NCI-H524 (cell line): ENCODE results near the gene FA2H.
A peak's percentile ranks its signal among the peaks of the same experiment; 100 is the strongest.
"Not testable (repeated sequence)": the region's sequence is repeated elsewhere in the genome, so short reads cannot be mapped to it uniquely, and the experiment has no call there.

Experiments used
- DNase-seq, 2 experiments: peaks; one replicate each; lab custom pipeline; 2025; lab: John Stamatoyannopoulos, UW

FA2H gene

GRCh38 chr16:74724820-74725549 is 49.6 kb downstream of the FA2H start:
- DNase-seq, result no peak

- no peak for DNase-seq
Measured at GRCh38 chr16:74723256-74723655, 51.4 kb downstream of the FA2H start.

- DNase-seq, result not testable (repeated sequence)
Measured at GRCh38 chr16:74722156-74722555, 52.5 kb downstream of the FA2H start.

GRCh38 chr16:74721716-74722115 is 52.9 kb downstream of the FA2H start:
- no peak for DNase-seq

GRCh38 chr16:74720579-74720978 is 54.0 kb downstream of the FA2H start:
- no peak for DNase-seq

- no peak for DNase-seq
Measured at GRCh38 chr16:74718741-74719610, 55.6 kb downstream of the FA2H start.

GRCh38 chr16:74718140-74718539 is 56.5 kb downstream of the FA2H start:
- no peak for DNase-seq

- DNase-seq, result no peak
Measured at GRCh38 chr16:74717367-74717766, 57.3 kb downstream of the FA2H start.

GRCh38 chr16:74716355-74716754 is 58.3 kb downstream of the FA2H start:
- no peak for DNase-seq

GRCh38 chr16:74713876-74714275 is 60.7 kb downstream of the FA2H start:
- no peak for DNase-seq

GRCh38 chr16:74713325-74713724 is 61.3 kb downstream of the FA2H start:
- no peak for DNase-seq

GRCh38 chr16:74711938-74712337 is 62.7 kb downstream of the FA2H start:
- DNase-seq, result no peak

- no peak for DNase-seq
Measured at GRCh38 chr16:74710401-74710800, 64.2 kb downstream of the FA2H start.

- DNase-seq, result peak; percentile 39 to 80
Measured at GRCh38 chr16:74709441-74709877, 65.2 kb downstream of the FA2H start.

GRCh38 chr16:74700438-74701225 is 74.0 kb downstream of the FA2H start, which contains the start of gene MLKL:
TSS of gene MLKL (minus strand) at chr16:74700862. CDS start at chr16:74695757, 5,105 bp downstream.
- peak; percentile 54 to 67 for DNase-seq

GRCh38 chr16:74700116-74700437 is 74.5 kb downstream of the FA2H start:
- DNase-seq, result no peak

GRCh38 chr16:74699666-74700065 is 75.0 kb downstream of the FA2H start:
- no peak for DNase-seq

GRCh38 chr16:74698222-74698621 is 76.4 kb downstream of the FA2H start:
- no peak for DNase-seq

GRCh38 chr16:74695450-74696422 is 78.9 kb downstream of the FA2H start:
- peak; percentile 87 to 92 for DNase-seq

GRCh38 chr16:74691093-74691855 is 83.3 kb downstream of the FA2H start:
- no peak for DNase-seq
